Hepatocyte (in vitro differentiated cells): ENCODE data around the gene G0S2. TPM values are rescaled to one million over a fixed set of nuclear protein-coding genes. Genes with fewer than 3 reads are reported as not detected.

Experiments used
- DNase-seq: peaks from one replicate; pipeline ENCODE4 v3.0.0-alpha.2; 2016; ENCODE audit warnings: low spot score
- H2AFZ ChIP-seq: fragments of 200-600 bp; sonication (generic); 2 replicates; pipeline ENCODE4 v1.6.0; 2016; ENCODE audit warnings: antibody characterized with exemption, mild to moderate bottlenecking
- H3K27ac ChIP-seq: fragments of 200-600 bp; sonication (generic); 2 replicates; pipeline ENCODE4 v1.5.1; 2016; ENCODE audit warnings: mild to moderate bottlenecking
- H3K27me3 ChIP-seq: fragments of 200-600 bp; sonication (generic); 2 replicates; pipeline ENCODE4 v1.6.1; 2016
- H3K36me3 ChIP-seq: fragments of 200-600 bp; sonication (generic); replicated peaks from 2 replicates; pipeline ENCODE4 v1.5.1; 2016; ENCODE audit warnings: low read depth; ENCODE audit not compliant: insufficient read depth
- H3K4me1 ChIP-seq: fragments of 200-600 bp; sonication (generic); 2 replicates; pipeline ENCODE4 v1.5.1; 2016; ENCODE audit warnings: mild to moderate bottlenecking, moderate library complexity; ENCODE audit not compliant: insufficient read depth
- H3K4me2 ChIP-seq: fragments of 200-600 bp; sonication (generic); 2 replicates; pipeline ENCODE4 v1.6.0; 2016
- H3K4me3 ChIP-seq: fragments of 200-600 bp; sonication (generic); 2 replicates; pipeline ENCODE4 v1.5.1; 2016; ENCODE audit warnings: mild to moderate bottlenecking
- H3K79me2 ChIP-seq: fragments of 200-600 bp; sonication (generic); 2 replicates; pipeline ENCODE4 v1.6.0; 2017; ENCODE audit warnings: mild to moderate bottlenecking
- H3K9me2 ChIP-seq: fragments of 200-600 bp; sonication (generic); replicated peaks from 2 replicates; pipeline ENCODE4 v1.6.0; 2017; ENCODE audit warnings: mild to moderate bottlenecking; ENCODE audit not compliant: insufficient read depth
- H3K9me3 ChIP-seq: fragments of 200-600 bp; sonication (generic); 2 replicates; pipeline ENCODE4 v1.5.1; 2016; ENCODE audit warnings: low read depth, mild to moderate bottlenecking
- H4K20me1 ChIP-seq: fragments of 200-600 bp; sonication (generic); 2 replicates; pipeline ENCODE4 v1.6.0; 2016; ENCODE audit warnings: mild to moderate bottlenecking; ENCODE audit not compliant: insufficient read depth, poor library complexity, severe bottlenecking
- CTCF ChIP-seq: fragments of 200-600 bp; sonication (generic); IDR thresholded peaks from 2 replicates; pipeline ENCODE4 v1.5.1; 2016; ENCODE audit warnings: antibody characterized with exemption, mild to moderate bottlenecking; ENCODE audit not compliant: poor library complexity
- EZH2 ChIP-seq: fragments of 200-600 bp; sonication (generic); IDR thresholded peaks from 2 replicates; pipeline ENCODE4 v1.6.1; 2016; ENCODE audit warnings: antibody characterized with exemption, mild to moderate bottlenecking, borderline replicate concordance
- EZH2phosphoT487 ChIP-seq: fragments of 200-600 bp; sonication (generic); IDR thresholded peaks from one replicate; pipeline ENCODE4 v1.6.1; 2018; ENCODE audit warnings: antibody characterized with exemption, mild to moderate bottlenecking, low read depth, moderate library complexity; ENCODE audit not compliant: unreplicated experiment, severe bottlenecking
- WGBS: methylation state at CpG from one replicate; pipeline ENCODE4 v1.1.6; 2016; ENCODE audit warnings: low lambda C conversion rate; ENCODE audit errors: missing lambda C conversion rate; 5-methylcytosine and 5-hydroxymethylcytosine counted together
- polyA plus RNA-seq: library from polyadenylated mRNA; unstranded; fragments of >200 nt; fragmentation: Nextera tagmentation; extraction: Ambion mirVana; gene quantifications from 2 replicates; pipeline ENCODE4 v1.2.1, GENCODE V29; 2016
- total RNA-seq: library from RNA; depleted of rRNA; stranded (reverse); fragments of >200 nt; gene quantifications from 2 replicates; pipeline ENCODE4 v1.2.3, GENCODE V29; 2014

G0S2 gene
- total and polyA plus RNA-seq, 2 experiments from 2014 or later = 32.2 to 37.0 TPM

DNA sequence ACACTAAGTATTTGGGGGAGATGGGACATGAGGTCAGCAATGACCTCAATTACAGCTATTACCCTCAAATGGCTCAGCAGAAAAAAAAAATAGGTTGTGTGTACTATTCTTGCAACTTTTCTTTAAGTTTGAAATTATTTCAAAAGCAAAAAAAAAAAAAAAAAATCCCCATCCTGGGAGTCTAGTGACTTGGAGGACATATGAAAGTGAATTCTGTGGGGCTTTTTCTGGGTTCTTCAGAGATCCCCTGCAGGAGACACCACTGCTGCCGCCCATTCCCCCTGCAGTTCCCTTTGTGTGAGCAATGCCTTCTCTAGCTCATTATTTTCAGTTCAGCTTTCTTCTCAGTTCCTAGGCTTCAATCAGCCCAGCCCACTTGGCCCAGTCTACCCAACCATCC lies 46.1 kb downstream of the G0S2 start:
- Histone ChIP-seq H3K9me3 (no peaks in the 10 kb centered on the region), H2AFZ (no peak overlapping the region), H3K4me3 (no peak overlapping the region), H3K27ac (no peak overlapping the region), H3K79me2 (no peaks in the 10 kb centered on the region), H3K4me2 (no peak overlapping the region), H3K36me3 (no peaks in the 10 kb centered on the region), H3K27me3 (no peaks in the 10 kb centered on the region), H4K20me1 (no peaks in the 10 kb centered on the region), H3K4me1 (no peaks in the 10 kb centered on the region), H3K9me2 (no peaks in the 10 kb centered on the region)
- no peak for TF ChIP-seq EZH2
- no peak for TF ChIP-seq CTCF
- TF ChIP-seq EZH2phosphoT487 = no peak
- 94% methylated on average over 1 of the region's 1 CpG for WGBS
- no peak for DNase-seq

DNA sequence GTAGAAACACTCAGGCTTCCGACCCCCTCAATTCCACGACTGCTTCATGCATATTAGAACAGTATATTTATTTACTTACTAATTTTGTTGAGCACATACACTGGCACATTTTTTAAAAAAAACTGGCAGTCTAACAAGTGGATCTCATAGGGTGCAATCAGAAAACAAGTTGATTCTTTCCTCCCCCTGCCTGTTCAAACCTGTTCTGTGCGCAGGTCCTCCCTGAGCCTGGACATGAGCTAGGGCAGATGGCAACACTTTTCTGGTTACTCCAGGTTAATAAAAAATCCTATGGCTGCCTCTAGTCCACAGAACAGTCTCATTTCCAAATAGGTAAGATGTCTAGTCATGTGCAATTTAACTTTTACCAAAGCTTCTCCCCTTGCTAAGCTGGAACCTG lies 48.1 kb downstream of the G0S2 start:
- Histone ChIP-seq H3K36me3 (no peaks in the 10 kb centered on the region), H3K9me2 (no peaks in the 10 kb centered on the region), H3K27me3 (peaks cover 4% of the 10 kb centered on the region), H3K4me1 (no peaks in the 10 kb centered on the region), H3K9me3 (no peaks in the 10 kb centered on the region), H3K79me2 (no peaks in the 10 kb centered on the region), H3K4me3 (no peak overlapping the region), H2AFZ (no peak overlapping the region), H4K20me1 (no peaks in the 10 kb centered on the region), H3K27ac (no peak overlapping the region), H3K4me2 (no peak overlapping the region)
- WGBS = 96% methylated on average over 3 of the region's 3 CpGs
- DNase-seq = no peak
- TF ChIP-seq EZH2 (no peak), EZH2phosphoT487 (no peak), CTCF (no peak)

- no peaks in the 10 kb centered on the region for H3K9me2 ChIP-seq
- no peaks in the 10 kb centered on the region for H3K4me1 ChIP-seq
- H3K4me3 ChIP-seq = no peak overlapping the region
- H3K36me3 ChIP-seq = no peaks in the 10 kb centered on the region
- no peak overlapping the region for H3K4me2 ChIP-seq
- DNase-seq = no peak
- H4K20me1 ChIP-seq = no peaks in the 10 kb centered on the region
- H3K27me3 ChIP-seq = peaks cover 4% of the 10 kb centered on the region
- WGBS = 67% methylated on average over 3 of the region's 3 CpGs
- no peak for TF ChIP-seq EZH2
- H3K79me2 ChIP-seq = no peaks in the 10 kb centered on the region
- no peak overlapping the region for H2AFZ ChIP-seq
- no peaks in the 10 kb centered on the region for H3K9me3 ChIP-seq
- H3K27ac ChIP-seq = no peak overlapping the region
Observed at GRCh38 chr1:209723756-209724693, 48.8 kb downstream of the G0S2 start.

Other genes starting within 250 kb of the G0S2 start
- gene CAMK1G, start 91.7 kb upstream of the G0S2 start, total RNA-seq = 1.0 and 1.1 TPM in 2 replicates
- 0.85 and 1.2 TPM in 2 replicates for gene CAMK1G, start 91.7 kb upstream of the G0S2 start, polyA plus RNA-seq
- 63.7 and 76.9 TPM in 2 replicates for gene LAMB3, start 23.0 kb upstream of the G0S2 start, total RNA-seq
- gene LAMB3, start 23.0 kb upstream of the G0S2 start, polyA plus RNA-seq = 48.8 and 55.9 TPM in 2 replicates
- gene HSD11B1, start 29.4 kb downstream of the G0S2 start, total RNA-seq = 1.7 and 2.1 TPM in 2 replicates
- not detected in 2 replicates for gene HSD11B1, start 29.4 kb downstream of the G0S2 start, polyA plus RNA-seq
- 0.13 and 0.20 TPM in 2 replicates for gene TRAF3IP3, start 80.6 kb downstream of the G0S2 start, total RNA-seq
- gene TRAF3IP3, start 80.6 kb downstream of the G0S2 start, polyA plus RNA-seq = 0.16 TPM in 1 of 2 replicates, not detected in the other
- 3.3 and 3.8 TPM in 2 replicates for gene C1orf74, start 109.1 kb downstream of the G0S2 start, total RNA-seq
- 2.2 and 2.7 TPM in 2 replicates for gene C1orf74, start 109.1 kb downstream of the G0S2 start, polyA plus RNA-seq
- 34.2 and 35.3 TPM in 2 replicates for gene IRF6, start 130.7 kb downstream of the G0S2 start, total RNA-seq
- 21.3 and 31.0 TPM in 2 replicates for gene IRF6, start 130.7 kb downstream of the G0S2 start, polyA plus RNA-seq
- 8.0 and 8.3 TPM in 2 replicates for gene UTP25, start 152.6 kb downstream of the G0S2 start, total RNA-seq
- 3.2 and 5.2 TPM in 2 replicates for gene UTP25, start 152.6 kb downstream of the G0S2 start, polyA plus RNA-seq